MCF 10A (cell line): ENCODE data around the gene BCCIP. TPM values are rescaled to one million over a fixed set of nuclear protein-coding genes. Genes with fewer than 3 reads are reported as not detected.

Source experiments
- BruUV-seq: library from RNA; stranded (reverse); fragments of 400-500 nt; replicated peaks from 2 replicates; lab custom pipeline; 2021; lab: Mats Ljungman, UMichigan
- CTCF ChIA-PET: fragments of 300-600 bp; sonication (Branson Sonifier 250); formaldehyde crosslinking; extraction: SDS; loops from one replicate; lab custom pipeline; 2021; ENCODE audit warnings: antibody characterized with exemption, inconsistent platforms; lab: Yijun Ruan, JAX
- POLR2A ChIA-PET: fragments of 300-600, 350-650 bp; sonication (Branson Sonifier 250); formaldehyde crosslinking; extraction: SDS; loops from one replicate; lab custom pipeline; 2020; ENCODE audit warnings: antibody characterized with exemption, inconsistent platforms; lab: Yijun Ruan, JAX
- DNase-seq: peaks from one replicate; pipeline ENCODE4 v3.0.0-alpha.2; 2018; ENCODE audit not compliant: unreplicated experiment
- H3K27ac Mint-ChIP-seq: one replicate; pipeline ENCODE4 v1.8.0; 2022; ENCODE audit warnings: mild to moderate bottlenecking, low read depth, mixed read lengths; ENCODE audit not compliant: unreplicated experiment
- H3K27me3 Mint-ChIP-seq: one replicate; pipeline ENCODE4 v1.8.0; 2022; ENCODE audit warnings: mixed read lengths; ENCODE audit not compliant: insufficient read depth, unreplicated experiment
- H3K36me3 Mint-ChIP-seq: one replicate; pipeline ENCODE4 v1.8.0; 2022; ENCODE audit warnings: mild to moderate bottlenecking, moderate library complexity, mixed read lengths; ENCODE audit not compliant: insufficient read depth, unreplicated experiment
- H3K4me1 Mint-ChIP-seq: one replicate; pipeline ENCODE4 v1.8.0; 2022; ENCODE audit warnings: mixed read lengths; ENCODE audit not compliant: insufficient read depth, unreplicated experiment
- H3K4me3 Mint-ChIP-seq: one replicate; pipeline ENCODE4 v1.8.0; 2022; ENCODE audit warnings: mild to moderate bottlenecking, moderate library complexity, mixed read lengths; ENCODE audit not compliant: unreplicated experiment
- H3K9me3 Mint-ChIP-seq: one replicate; pipeline ENCODE4 v1.8.0; 2022; ENCODE audit warnings: mixed read lengths; ENCODE audit not compliant: unreplicated experiment
- intact Hi-C: fragments of 100-400 bp; cut with micrococcal nuclease; formaldehyde crosslinking; loops from 2 replicates; pipeline ENCODE4 v1.14.1; 2022
- total RNA-seq: library from RNA; stranded (reverse); gene quantifications from 2 replicates; pipeline ENCODE4 v1.2.3, GENCODE V29; 2022
- TF ChIP-seq, protein P1 (sequence below): fragments of 200-600 bp; IDR thresholded peaks from one replicate; pipeline ENCODE4 v1.8.0; 2022; ENCODE audit warnings: antibody characterized with exemption, mild to moderate bottlenecking; ENCODE audit not compliant: unreplicated experiment

BCCIP gene
- total RNA-seq, 1 experiment from 2014 or later, result 88.2 TPM

DNA sequence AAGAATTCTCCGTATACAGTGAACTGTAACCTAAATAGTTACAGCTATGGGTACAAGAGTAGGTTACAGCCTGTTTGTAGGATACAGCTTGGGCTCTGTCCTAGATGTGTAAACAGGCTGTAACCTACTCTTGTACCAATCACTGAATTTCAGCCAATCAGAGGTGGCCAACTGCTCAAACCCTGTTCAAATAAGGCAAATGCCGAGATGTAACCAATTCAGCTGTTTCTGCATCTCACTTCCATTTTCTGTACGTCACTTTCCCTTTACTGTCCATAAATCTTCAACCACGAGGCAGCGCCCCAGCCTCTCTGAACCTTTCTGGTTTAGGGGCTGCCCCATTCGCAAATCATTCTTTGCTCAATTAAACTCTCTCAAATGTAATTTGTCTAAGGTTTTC is 39.4 kb upstream of the BCCIP start:
- Mint-ChIP-seq H3K4me1 (no peaks in the 10 kb centered on the region), H3K27me3 (no peaks in the 10 kb centered on the region), H3K27ac (no peak overlapping the region), H3K36me3 (peaks cover 10% of the 10 kb centered on the region), H3K9me3 (no peaks in the 10 kb centered on the region), H3K4me3 (no peak overlapping the region)
- POLR2A ChIA-PET, result interaction anchor here (1.5 kb wide), 1 partner anchor 17 kb away, joined by 5 read pairs; no protein-coding TSS in a partner anchor
- DNase-seq, result no peak
- intact Hi-C loops, result no loop called here
- no TSS peak for BruUV-seq
- TF ChIP-seq, protein P1, sequence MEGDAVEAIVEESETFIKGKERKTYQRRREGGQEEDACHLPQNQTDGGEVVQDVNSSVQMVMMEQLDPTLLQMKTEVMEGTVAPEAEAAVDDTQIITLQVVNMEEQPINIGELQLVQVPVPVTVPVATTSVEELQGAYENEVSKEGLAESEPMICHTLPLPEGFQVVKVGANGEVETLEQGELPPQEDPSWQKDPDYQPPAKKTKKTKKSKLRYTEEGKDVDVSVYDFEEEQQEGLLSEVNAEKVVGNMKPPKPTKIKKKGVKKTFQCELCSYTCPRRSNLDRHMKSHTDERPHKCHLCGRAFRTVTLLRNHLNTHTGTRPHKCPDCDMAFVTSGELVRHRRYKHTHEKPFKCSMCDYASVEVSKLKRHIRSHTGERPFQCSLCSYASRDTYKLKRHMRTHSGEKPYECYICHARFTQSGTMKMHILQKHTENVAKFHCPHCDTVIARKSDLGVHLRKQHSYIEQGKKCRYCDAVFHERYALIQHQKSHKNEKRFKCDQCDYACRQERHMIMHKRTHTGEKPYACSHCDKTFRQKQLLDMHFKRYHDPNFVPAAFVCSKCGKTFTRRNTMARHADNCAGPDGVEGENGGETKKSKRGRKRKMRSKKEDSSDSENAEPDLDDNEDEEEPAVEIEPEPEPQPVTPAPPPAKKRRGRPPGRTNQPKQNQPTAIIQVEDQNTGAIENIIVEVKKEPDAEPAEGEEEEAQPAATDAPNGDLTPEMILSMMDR, result no peak
- CTCF ChIA-PET, result no interaction called here

DNA sequence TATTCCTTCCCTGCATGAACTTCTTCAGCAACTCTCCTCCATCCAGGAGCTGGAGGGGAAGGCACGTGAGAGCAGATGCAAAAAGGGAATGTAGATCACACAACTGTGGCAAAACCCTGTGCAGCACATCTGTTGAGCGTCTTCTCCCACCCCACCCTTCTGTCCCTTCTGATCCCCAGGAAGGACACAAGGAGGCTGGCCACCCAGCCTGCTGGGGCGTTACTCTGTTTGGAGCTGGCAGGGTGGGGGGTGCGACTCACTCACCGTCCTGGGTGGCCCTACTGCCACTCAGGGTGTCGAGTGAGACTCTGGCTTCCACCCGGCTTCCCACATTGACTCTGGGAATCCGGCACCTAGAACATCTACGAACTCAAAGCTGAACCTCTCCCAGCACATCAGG is 37.6 kb upstream of the BCCIP start:
- peaks cover 24% of the 10 kb centered on the region for H3K36me3 Mint-ChIP-seq
- TF ChIP-seq, protein P1, result no peak
- BruUV-seq, result no TSS peak

DNA sequence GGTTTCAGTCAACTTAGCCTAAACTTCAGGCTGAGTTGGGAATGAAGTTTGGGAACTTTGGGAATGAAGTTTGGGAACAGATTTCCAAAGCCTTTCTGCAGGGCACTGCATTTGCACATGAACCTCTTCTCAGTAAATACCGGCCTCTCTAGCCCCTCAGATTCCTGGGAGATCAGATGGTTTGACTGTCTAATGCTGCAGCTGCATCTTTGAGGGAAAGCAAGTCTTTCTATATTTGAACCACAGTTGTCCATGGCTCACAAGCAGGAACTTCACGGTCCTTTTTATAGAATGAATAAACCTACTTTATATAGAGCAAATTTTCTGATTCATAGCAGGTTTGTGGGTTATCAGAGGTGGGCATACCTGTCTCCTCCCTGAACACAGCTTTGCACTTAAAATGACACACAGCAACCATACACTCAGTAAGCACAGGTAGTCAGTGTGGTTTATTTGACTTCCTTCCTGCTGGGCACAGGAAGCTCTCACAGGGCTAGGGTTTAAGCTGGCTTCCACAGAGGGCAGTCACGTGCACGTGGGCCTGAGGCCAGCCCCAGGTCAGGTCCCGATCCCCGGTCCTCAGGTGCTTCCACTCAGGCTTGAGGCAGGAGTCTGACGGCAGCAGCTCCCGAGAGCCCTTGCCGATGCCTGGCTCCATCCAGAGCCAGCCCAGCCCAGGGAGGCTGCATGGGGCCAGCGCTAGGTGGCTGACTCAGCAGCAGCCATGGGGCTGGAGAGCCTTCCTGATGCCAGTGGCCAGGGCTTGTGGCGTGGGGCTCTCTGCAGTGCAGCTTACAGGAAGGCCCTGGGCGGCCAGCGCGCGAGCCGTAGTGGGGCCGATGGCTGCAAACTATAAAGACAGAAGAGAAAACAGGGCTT is 35.0 kb upstream of the BCCIP start:
- Mint-ChIP-seq H3K36me3 (peaks cover 44% of the 10 kb centered on the region), H3K9me3 (no peaks in the 10 kb centered on the region), H3K4me1 (no peaks in the 10 kb centered on the region), H3K27ac (no peak overlapping the region), H3K27me3 (no peaks in the 10 kb centered on the region), H3K4me3 (no peak overlapping the region)
- intact Hi-C loops, result no loop called here
- no TSS peak for BruUV-seq
- POLR2A ChIA-PET, result interaction anchor here (0.5 kb wide), 1 partner anchor 37 kb away, joined by 3 read pairs; no protein-coding TSS in a partner anchor
- CTCF ChIA-PET, result no interaction called here
- TF ChIP-seq, protein P1, result no peak
- no peak for DNase-seq

More for the DNA sequence above, 37.6 kb upstream of the BCCIP start:
- no peak for DNase-seq
- ChIA-PET CTCF (interaction anchor here (1.4 kb wide), 1 partner anchor 58 kb away, joined by 5 read pairs; no protein-coding TSS in a partner anchor), POLR2A (interaction anchor here (0.9 kb wide), 1 partner anchor 870 kb away, joined by 3 read pairs; no protein-coding TSS in a partner anchor)
- no peak overlapping the region for H3K27ac Mint-ChIP-seq
- H3K9me3 Mint-ChIP-seq, result no peaks in the 10 kb centered on the region
- H3K27me3 Mint-ChIP-seq, result no peaks in the 10 kb centered on the region
- no peaks in the 10 kb centered on the region for H3K4me1 Mint-ChIP-seq
- H3K4me3 Mint-ChIP-seq, result no peak overlapping the region
- intact Hi-C loops, result no loop called here
